SK-N-SH (cell line): Measurements from ENCODE around the gene ZNF610.

Experiments used
- CHD2 ChIP-seq: fragments of 150-350 bp; IDR thresholded peaks from 2 replicates; pipeline ENCODE4 v1.6.1; 2018; ENCODE audit warnings: low read length; ENCODE audit not compliant: partially characterized antibody
- CTCF ChIP-seq: fragments of 200-600 bp; sonication (generic); IDR thresholded peaks from 2 replicates; pipeline ENCODE4 v1.6.1; 2017; ENCODE audit warnings: antibody characterized with exemption, mild to moderate bottlenecking, moderate library complexity
- ELF1 ChIP-seq: IDR thresholded peaks from 2 replicates; pipeline ENCODE4 v1.4.0; 2012
- FOXM1 ChIP-seq: IDR thresholded peaks from 2 replicates; pipeline ENCODE4 v1.4.0; 2012; ENCODE audit warnings: low read depth, mild to moderate bottlenecking
- GATA2 ChIP-seq: sonication (generic); formaldehyde crosslinking; IDR thresholded peaks from 2 replicates; pipeline ENCODE4 v1.5.0; 2020; ENCODE audit warnings: mild to moderate bottlenecking, missing genetic modification reagents
- IRF3 ChIP-seq: fragments of 150-350 bp; IDR thresholded peaks from 2 replicates; pipeline ENCODE4 v1.6.1; 2016; ENCODE audit warnings: mild to moderate bottlenecking, low read depth, low read length
- JUND ChIP-seq: IDR thresholded peaks from 2 replicates; pipeline ENCODE4 v1.4.0; 2012
- PBX3 ChIP-seq: IDR thresholded peaks from 2 replicates; pipeline ENCODE4; 2012
- POLR2AphosphoS5 ChIP-seq: IDR thresholded peaks from 2 replicates; pipeline ENCODE4 v1.6.1; 2012; ENCODE audit warnings: low read depth, low read length
- RXRA ChIP-seq: IDR thresholded peaks from 2 replicates; pipeline ENCODE4 v1.4.0; 2012; ENCODE audit warnings: low read depth, mild to moderate bottlenecking, borderline replicate concordance
- SIN3A ChIP-seq: IDR thresholded peaks from 2 replicates; pipeline ENCODE4 v1.6.1; 2012; ENCODE audit warnings: low read depth, mild to moderate bottlenecking, low read length, moderate library complexity, borderline replicate concordance
- TCF12 ChIP-seq: IDR thresholded peaks from 2 replicates; pipeline ENCODE4 v1.4.0; 2012
- USF2 ChIP-seq: fragments of 150-350 bp; IDR thresholded peaks from 2 replicates; pipeline ENCODE4 v1.6.1; 2017; ENCODE audit warnings: antibody characterized with exemption, low read length, low read depth, borderline replicate concordance
- TF ChIP-seq, protein P1 (sequence below): IDR thresholded peaks from 2 replicates; pipeline ENCODE4 v1.6.1; 2012; ENCODE audit warnings: mild to moderate bottlenecking, low read depth, low read length, moderate library complexity

DNA sequence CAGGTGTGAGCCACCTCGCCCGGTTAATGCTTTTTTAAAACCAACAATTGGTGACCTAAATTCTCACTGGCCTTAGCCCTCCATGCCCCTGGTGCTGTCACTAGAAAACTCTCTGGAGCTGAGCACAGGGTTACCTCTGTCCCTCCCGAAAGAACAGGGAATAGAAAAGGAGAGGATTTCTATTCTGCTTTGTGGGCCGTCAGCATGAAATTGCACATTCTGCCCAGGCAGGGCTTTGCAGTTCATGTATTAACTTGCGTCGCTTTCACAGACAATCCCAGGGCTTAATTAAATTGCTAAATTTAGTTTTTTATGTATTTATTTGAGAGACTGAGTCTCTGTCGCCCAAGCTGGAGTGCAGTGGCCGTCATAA, 39.7 kb upstream of the ZNF610 start:
- no peak for TF ChIP-seq CTCF
- TF ChIP-seq IRF3: no peak
- no peak for TF ChIP-seq RXRA
- TF ChIP-seq TCF12: no peak
- TF ChIP-seq USF2: no peak
- TF ChIP-seq, protein P1, sequence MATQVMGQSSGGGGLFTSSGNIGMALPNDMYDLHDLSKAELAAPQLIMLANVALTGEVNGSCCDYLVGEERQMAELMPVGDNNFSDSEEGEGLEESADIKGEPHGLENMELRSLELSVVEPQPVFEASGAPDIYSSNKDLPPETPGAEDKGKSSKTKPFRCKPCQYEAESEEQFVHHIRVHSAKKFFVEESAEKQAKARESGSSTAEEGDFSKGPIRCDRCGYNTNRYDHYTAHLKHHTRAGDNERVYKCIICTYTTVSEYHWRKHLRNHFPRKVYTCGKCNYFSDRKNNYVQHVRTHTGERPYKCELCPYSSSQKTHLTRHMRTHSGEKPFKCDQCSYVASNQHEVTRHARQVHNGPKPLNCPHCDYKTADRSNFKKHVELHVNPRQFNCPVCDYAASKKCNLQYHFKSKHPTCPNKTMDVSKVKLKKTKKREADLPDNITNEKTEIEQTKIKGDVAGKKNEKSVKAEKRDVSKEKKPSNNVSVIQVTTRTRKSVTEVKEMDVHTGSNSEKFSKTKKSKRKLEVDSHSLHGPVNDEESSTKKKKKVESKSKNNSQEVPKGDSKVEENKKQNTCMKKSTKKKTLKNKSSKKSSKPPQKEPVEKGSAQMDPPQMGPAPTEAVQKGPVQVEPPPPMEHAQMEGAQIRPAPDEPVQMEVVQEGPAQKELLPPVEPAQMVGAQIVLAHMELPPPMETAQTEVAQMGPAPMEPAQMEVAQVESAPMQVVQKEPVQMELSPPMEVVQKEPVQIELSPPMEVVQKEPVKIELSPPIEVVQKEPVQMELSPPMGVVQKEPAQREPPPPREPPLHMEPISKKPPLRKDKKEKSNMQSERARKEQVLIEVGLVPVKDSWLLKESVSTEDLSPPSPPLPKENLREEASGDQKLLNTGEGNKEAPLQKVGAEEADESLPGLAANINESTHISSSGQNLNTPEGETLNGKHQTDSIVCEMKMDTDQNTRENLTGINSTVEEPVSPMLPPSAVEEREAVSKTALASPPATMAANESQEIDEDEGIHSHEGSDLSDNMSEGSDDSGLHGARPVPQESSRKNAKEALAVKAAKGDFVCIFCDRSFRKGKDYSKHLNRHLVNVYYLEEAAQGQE: no peak
- TF ChIP-seq SIN3A: no peak
- TF ChIP-seq ELF1: no peak
- no peak for TF ChIP-seq FOXM1
- no peak for TF ChIP-seq CHD2
- TF ChIP-seq PBX3: no peak
- TF ChIP-seq POLR2AphosphoS5: no peak
- TF ChIP-seq JUND: no peak
- no peak for TF ChIP-seq GATA2 (CRISPR knock-in tag)
